ENCODE measurements around the gene AFAP1L1. TPM values are rescaled to one million over a fixed set of nuclear protein-coding genes. Genes with fewer than 3 reads are reported as not detected.

AFAP1L1 gene
- total and polyA plus RNA-seq, 7 experiments from 2014 or later: 0.08 to 1.1 (median 0.49) TPM; not detected in 2

GRCh38 chr5:149345892-149346222 lies 74.2 kb downstream of the AFAP1L1 start:
- H3K9me3 Mint-ChIP-seq: no peaks in the 10 kb centered on the region
- Histone ChIP-seq H3K9me3 (ENCODE audit: control insufficient read depth in 2 of 3, low read length in 3 of 3) (no peaks in the 10 kb centered on the region), H3K27me3 (ENCODE audit: control insufficient read depth in 2 of 2, insufficient read depth in 2 of 2, low read length in 2 of 2) (no peaks in the 10 kb centered on the region), H3K27ac (ENCODE audit: low read depth, low read length) (peak overlapping the region; percentile 75), H3K36me3 (ENCODE audit: control insufficient read depth in 2 of 3, insufficient read depth in 3 of 3, low read length in 3 of 3) (peaks cover 13 to 19% (median 19%) of the 10 kb centered on the region in 3 experiments), H3K4me3 (ENCODE audit: low read length) (peak overlapping the region; percentile 90), H3K4me1 (ENCODE audit: control insufficient read depth in 2 of 2, insufficient read depth in 2 of 2, low read length in 2 of 2) (peaks cover 37 to 48% of the 10 kb centered on the region in 2 donors)
- peak in 1 of 9 donors; percentile 12 for DNase-seq
- H3K4me3 Mint-ChIP-seq: peak overlapping the region; percentile 80 to 97 (median 93)
- ATAC-seq: no peak
- H3K27ac Mint-ChIP-seq: peak overlapping the region; percentile 89 to 95 (median 90)
- ChIA-PET POLR2A (interaction anchor here (0.6 to 13.8 kb wide), 9 partner anchors 11 to 613 kb away, joined by 3 to 258 read pairs (median 5); partner anchors contain the start of genes CSNK1A1 and PCYOX1L), CTCF (interaction anchor here (0.7 to 5.0 kb wide), 2 partner anchors 22 to 35 kb away, joined by 3 to 24 read pairs; no protein-coding TSS in a partner anchor)
- H3K36me3 Mint-ChIP-seq: peaks cover 18 to 47% (median 31%) of the 10 kb centered on the region in 5 donors
- intact Hi-C loops (cut with micrococcal nuclease): loop anchor here (1.0 to 10.0 kb wide), 15 partner anchors 11 to 1739 kb away; partner anchors contain the start of genes ADRB2 (in 2 of the 2), CSNK1A1 (in 2 of the 2), PPARGC1B (in 2 of the 2) and TNIP1 (in 2 of the 2)
- no peaks in the 10 kb centered on the region for H3K27me3 Mint-ChIP-seq
- H3K4me1 Mint-ChIP-seq: peaks cover 50 to 74% (median 64%) of the 10 kb centered on the region in 7 donors

GRCh38 chr5:149348518-149348917 lies 76.9 kb downstream of the AFAP1L1 start:
- H3K4me1 ChIP-seq (ENCODE audit: control insufficient read depth in 2 of 2, insufficient read depth in 2 of 2, low read length in 2 of 2): peaks cover 37 to 51% of the 10 kb centered on the region in 2 donors

GRCh38 chr5:149349382-149349781 lies 77.7 kb downstream of the AFAP1L1 start:
- H3K27ac Mint-ChIP-seq: peak overlapping the region; percentile 87 to 98 (median 92)
- H3K27me3 Mint-ChIP-seq: no peaks in the 10 kb centered on the region
- no peak for ATAC-seq
- CTCF ChIA-PET: interaction anchor here (0.7 to 1.1 kb wide), 2 partner anchors 10 to 37 kb away, joined by 3 read pairs; no protein-coding TSS in a partner anchor
- peaks cover 23 to 68% (median 60%) of the 10 kb centered on the region in 5 donors for H3K36me3 Mint-ChIP-seq
- peaks cover 37 to 45% of the 10 kb centered on the region in 2 donors for H3K4me1 ChIP-seq (ENCODE audit: control insufficient read depth in 2 of 2, insufficient read depth in 2 of 2, low read length in 2 of 2)
- H3K4me1 Mint-ChIP-seq: peaks cover 56 to 92% (median 79%) of the 10 kb centered on the region in 7 donors
- H3K9me3 ChIP-seq (ENCODE audit: control insufficient read depth in 2 of 3, low read length in 3 of 3): no peaks in the 10 kb centered on the region
- H3K9me3 Mint-ChIP-seq: no peaks in the 10 kb centered on the region
- peaks cover 16 to 42% (median 38%) of the 10 kb centered on the region in 3 experiments for H3K36me3 ChIP-seq (ENCODE audit: control insufficient read depth in 2 of 3, insufficient read depth in 3 of 3, low read length in 3 of 3)
- peak overlapping the region; percentile 36 for H3K4me3 ChIP-seq (ENCODE audit: low read length)
- POLR2A ChIA-PET: interaction anchor here (0.9 to 13.8 kb wide), 3 partner anchors 8 to 18 kb away, joined by 4 to 258 read pairs (median 43); partner anchors contain the start of gene PCYOX1L
- peak overlapping the region; percentile 80 to 95 (median 86) for H3K4me3 Mint-ChIP-seq
- no peaks in the 10 kb centered on the region for H3K27me3 ChIP-seq (ENCODE audit: control insufficient read depth in 2 of 2, insufficient read depth in 2 of 2, low read length in 2 of 2)
- peak overlapping the region; percentile 71 for H3K27ac ChIP-seq (ENCODE audit: low read depth, low read length)
- DNase-seq: no peak
- intact Hi-C loops (cut with micrococcal nuclease): loop anchor here (5.0 to 10.0 kb wide), 4 partner anchors 385 to 1735 kb away; partner anchors contain the start of genes ADRB2 (in 2 of the 2), PPARGC1B (in 1 of the 2) and TNIP1 (in 1 of the 2)

More at GRCh38 chr5:149348518-149348917, 76.9 kb downstream of the AFAP1L1 start:
- H3K4me3 ChIP-seq (ENCODE audit: low read length): peak overlapping the region; percentile 36
- no peaks in the 10 kb centered on the region for H3K9me3 Mint-ChIP-seq
- peaks cover 16 to 41% (median 38%) of the 10 kb centered on the region in 3 experiments for H3K36me3 ChIP-seq (ENCODE audit: control insufficient read depth in 2 of 3, insufficient read depth in 3 of 3, low read length in 3 of 3)
- no peaks in the 10 kb centered on the region for H3K27me3 ChIP-seq (ENCODE audit: control insufficient read depth in 2 of 2, insufficient read depth in 2 of 2, low read length in 2 of 2)
- peaks cover 23 to 63% (median 54%) of the 10 kb centered on the region in 5 donors for H3K36me3 Mint-ChIP-seq
- peak overlapping the region; percentile 87 to 98 (median 92) for H3K27ac Mint-ChIP-seq
- intact Hi-C loops (cut with micrococcal nuclease): loop anchor here (5.0 to 10.0 kb wide), 4 partner anchors 386 to 1736 kb away; partner anchors contain the start of genes ADRB2 (in 2 of the 2), PPARGC1B (in 1 of the 2) and TNIP1 (in 1 of the 2)
- H3K27me3 Mint-ChIP-seq: no peaks in the 10 kb centered on the region
- H3K4me3 Mint-ChIP-seq: peak overlapping the region; percentile 80 to 95 (median 86)
- peak in 7 of 9 donors; percentile 54 to 74 (median 69) for DNase-seq
- CTCF ChIA-PET: interaction anchor here (5.0 kb wide), 1 partner anchor 19 kb away, joined by 24 read pairs; no protein-coding TSS in a partner anchor
- H3K4me1 Mint-ChIP-seq: peaks cover 57 to 94% (median 80%) of the 10 kb centered on the region in 7 donors
- ATAC-seq: peak; percentile 75
- H3K27ac ChIP-seq (ENCODE audit: low read depth, low read length): peak overlapping the region; percentile 71
- POLR2A ChIA-PET: interaction anchor here (6.8 to 13.8 kb wide), 2 partner anchors 9 to 19 kb away, joined by 43 to 258 read pairs; partner anchors contain the start of gene PCYOX1L
- no peaks in the 10 kb centered on the region for H3K9me3 ChIP-seq (ENCODE audit: control insufficient read depth in 2 of 3, low read length in 3 of 3)

DNA sequence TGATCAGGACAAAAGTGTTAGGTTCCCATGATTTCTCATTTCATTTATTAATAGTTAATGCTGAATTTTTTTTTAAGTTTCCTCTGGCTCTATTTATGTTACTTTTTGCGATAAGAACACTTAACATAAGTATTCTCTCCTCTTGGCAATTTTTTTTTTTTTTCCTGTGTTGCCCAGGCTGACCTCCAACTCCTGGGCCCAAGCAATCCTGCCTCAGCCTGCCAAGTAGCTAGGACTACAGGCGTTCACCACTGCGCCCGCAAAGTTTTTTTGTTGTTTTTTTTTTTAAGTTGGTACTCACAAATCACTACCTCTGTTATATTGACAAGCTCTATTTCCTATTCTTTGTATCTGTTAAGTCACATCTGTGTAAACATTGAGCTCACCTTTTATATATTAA lies 80.5 kb downstream of the AFAP1L1 start:
- Histone ChIP-seq H3K4me3 (ENCODE audit: low read length) (no peak overlapping the region), H3K36me3 (ENCODE audit: control insufficient read depth in 2 of 3, insufficient read depth in 3 of 3, low read length in 3 of 3) (peaks cover 16 to 55% (median 38%) of the 10 kb centered on the region in 3 experiments), H3K27me3 (ENCODE audit: control insufficient read depth in 2 of 2, insufficient read depth in 2 of 2, low read length in 2 of 2) (no peaks in the 10 kb centered on the region), H3K27ac (ENCODE audit: low read depth, low read length) (no peak overlapping the region), H3K4me1 (ENCODE audit: control insufficient read depth in 2 of 2, insufficient read depth in 2 of 2, low read length in 2 of 2) (peaks cover 30 to 43% of the 10 kb centered on the region in 2 donors), H3K9me3 (ENCODE audit: control insufficient read depth in 2 of 3, low read length in 3 of 3) (no peaks in the 10 kb centered on the region)
- H3K27me3 Mint-ChIP-seq: no peaks in the 10 kb centered on the region
- H3K36me3 Mint-ChIP-seq: peaks cover 31 to 73% (median 65%) of the 10 kb centered on the region in 5 donors
- POLR2A ChIA-PET: interaction anchor here (10.7 to 13.8 kb wide), 2 partner anchors 5 to 7 kb away, joined by 258 read pairs; partner anchors contain the start of genes GRPEL2 and PCYOX1L
- peak overlapping the region in 5 of 10 donors; percentile 4 to 54 (median 45) for H3K4me3 Mint-ChIP-seq
- intact Hi-C loops (cut with micrococcal nuclease): no loop called here
- peaks cover 0 to 4% (median 0%) of the 10 kb centered on the region in 11 donors for H3K9me3 Mint-ChIP-seq
- CTCF ChIA-PET: interaction anchor here (4.7 kb wide), 1 partner anchor 15 kb away, joined by 24 read pairs; no protein-coding TSS in a partner anchor
- peaks cover 43 to 90% (median 77%) of the 10 kb centered on the region in 7 donors for H3K4me1 Mint-ChIP-seq
- H3K27ac Mint-ChIP-seq: peak overlapping the region in 8 of 9 donors; percentile 43 to 95 (median 70)
- DNase-seq (no peak), ATAC-seq (no peak)

- Mint-ChIP-seq H3K4me3 (peak overlapping the region in 5 of 10 donors; percentile 0 to 40 (median 24)), H3K4me1 (peaks cover 37 to 85% (median 73%) of the 10 kb centered on the region in 7 donors), H3K27me3 (no peaks in the 10 kb centered on the region), H3K36me3 (peaks cover 25 to 62% (median 53%) of the 10 kb centered on the region in 5 donors), H3K9me3 (peaks cover 0 to 4% (median 0%) of the 10 kb centered on the region in 11 donors), H3K27ac (peak overlapping the region in 5 of 9 donors; percentile 0 to 70 (median 64))
- H3K9me3 ChIP-seq (ENCODE audit: control insufficient read depth in 2 of 3, low read length in 3 of 3): no peaks in the 10 kb centered on the region
- no peaks in the 10 kb centered on the region for H3K27me3 ChIP-seq (ENCODE audit: control insufficient read depth in 2 of 2, insufficient read depth in 2 of 2, low read length in 2 of 2)
- ATAC-seq (no peak), DNase-seq (no peak)
- POLR2A ChIA-PET: interaction anchor here (10.7 kb wide), 1 partner anchor 8 kb away, joined by 258 read pairs; the partner anchor contains the start of gene GRPEL2
- no peak overlapping the region for H3K27ac ChIP-seq (ENCODE audit: low read depth, low read length)
- H3K36me3 ChIP-seq (ENCODE audit: control insufficient read depth in 2 of 3, insufficient read depth in 3 of 3, low read length in 3 of 3): peaks cover 16 to 55% (median 34%) of the 10 kb centered on the region in 3 experiments
- no peak overlapping the region for H3K4me3 ChIP-seq (ENCODE audit: low read length)
- intact Hi-C loops (cut with micrococcal nuclease): no loop called here
- CTCF ChIA-PET: interaction anchor here (0.8 to 4.7 kb wide), 4 partner anchors 9 to 31 kb away, joined by 3 to 24 read pairs (median 4); partner anchors contain the start of gene GRPEL2
- H3K4me1 ChIP-seq (ENCODE audit: control insufficient read depth in 2 of 2, insufficient read depth in 2 of 2, low read length in 2 of 2): peaks cover 16 to 36% of the 10 kb centered on the region in 2 donors
Measured at GRCh38 chr5:149353911-149354310, 82.3 kb downstream of the AFAP1L1 start.

DNA sequence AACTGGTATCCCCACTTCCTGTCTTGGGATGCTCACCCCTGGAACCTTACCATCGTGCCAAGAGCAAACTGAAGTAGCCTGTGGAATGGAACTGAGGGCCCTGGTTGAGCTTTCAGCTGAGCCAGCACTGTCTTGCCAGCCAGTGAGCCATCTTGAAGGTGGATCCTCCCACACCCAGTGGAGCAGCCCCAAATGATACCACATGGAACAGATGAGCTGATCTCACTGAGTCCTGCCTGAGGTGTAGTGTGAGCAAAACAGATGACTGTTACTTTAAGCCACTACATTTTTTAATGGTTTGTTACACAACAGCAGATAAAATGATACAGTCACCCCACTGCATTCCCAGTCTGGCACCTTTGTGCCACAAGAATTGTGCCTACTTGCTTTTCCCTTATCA lies 84.0 kb downstream of the AFAP1L1 start:
- peaks cover 48 to 86% (median 76%) of the 10 kb centered on the region in 7 donors for H3K4me1 Mint-ChIP-seq
- H3K36me3 Mint-ChIP-seq: peaks cover 14 to 46% (median 38%) of the 10 kb centered on the region in 5 donors

More for the DNA sequence above, 84.0 kb downstream of the AFAP1L1 start:
- Mint-ChIP-seq H3K9me3 (peaks cover 0 to 4% (median 0%) of the 10 kb centered on the region in 11 donors), H3K27ac (peak overlapping the region in 6 of 9 donors; percentile 23 to 90 (median 72)), H3K4me3 (no peak overlapping the region), H3K27me3 (no peaks in the 10 kb centered on the region)
- intact Hi-C loops (cut with micrococcal nuclease): loop anchor here (2.0 to 5.0 kb wide), 4 partner anchors 607 to 1057 kb away; partner anchors contain the start of genes CD74 (in 2 of the 2), FBXO38 (in 1 of the 2), SLC26A2 (in 1 of the 2) and TCOF1 (in 1 of the 2)
- ChIA-PET POLR2A (interaction anchor here (10.7 kb wide), 1 partner anchor 10 kb away, joined by 258 read pairs; the partner anchor contains the start of gene GRPEL2), CTCF (interaction anchor here (1.0 to 4.7 kb wide), 4 partner anchors 11 to 38 kb away, joined by 3 to 24 read pairs (median 4); no protein-coding TSS in a partner anchor)
- DNase-seq: no peak
- Histone ChIP-seq H3K4me1 (ENCODE audit: control insufficient read depth in 2 of 2, insufficient read depth in 2 of 2, low read length in 2 of 2) (peaks cover 15 to 36% of the 10 kb centered on the region in 2 donors), H3K9me3 (ENCODE audit: control insufficient read depth in 2 of 3, low read length in 3 of 3) (no peaks in the 10 kb centered on the region), H3K27ac (ENCODE audit: low read depth, low read length) (no peak overlapping the region), H3K27me3 (ENCODE audit: control insufficient read depth in 2 of 2, insufficient read depth in 2 of 2, low read length in 2 of 2) (no peaks in the 10 kb centered on the region), H3K36me3 (ENCODE audit: control insufficient read depth in 2 of 3, insufficient read depth in 3 of 3, low read length in 3 of 3) (peaks cover 4 to 38% (median 21%) of the 10 kb centered on the region in 3 experiments), H3K4me3 (ENCODE audit: low read length) (no peak overlapping the region)
- ATAC-seq: no peak

Measured in naive thymus-derived CD4-positive, alpha-beta T cell (primary cell).